NCI-H1105 (cell line): ENCODE data around the gene MTO1.
"Not testable (repeated sequence)": the region's sequence is repeated elsewhere in the genome, so short reads cannot be mapped to it uniquely, and the experiment has no call there.

ENCODE experiments used
- DNase-seq: peaks from one replicate; lab custom pipeline; 2025; lab: John Stamatoyannopoulos, UW

The MTO1 gene

DNA sequence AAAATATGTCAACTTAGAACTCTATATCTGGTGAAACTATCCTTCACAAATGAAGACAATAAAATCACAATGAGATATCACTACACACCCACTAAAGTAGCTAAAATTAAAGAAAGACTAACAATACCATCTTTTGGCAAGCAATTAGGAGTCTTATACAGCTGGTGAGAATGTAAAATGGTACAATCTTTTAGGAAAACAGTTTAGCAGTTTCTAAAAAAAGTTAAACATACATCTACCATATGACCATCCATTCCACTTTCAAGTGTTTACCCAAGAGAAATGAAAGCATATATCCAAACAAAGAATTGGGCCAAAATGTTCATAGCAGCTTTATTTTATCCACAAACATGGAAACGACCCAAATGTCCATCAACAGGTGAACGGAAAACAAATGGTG is 73.1 kb downstream of the MTO1 start:
- DNase-seq: no peak

- no peak for DNase-seq
Measured at GRCh38 chr6:73537677-73538076, 76.1 kb downstream of the MTO1 start.

DNA sequence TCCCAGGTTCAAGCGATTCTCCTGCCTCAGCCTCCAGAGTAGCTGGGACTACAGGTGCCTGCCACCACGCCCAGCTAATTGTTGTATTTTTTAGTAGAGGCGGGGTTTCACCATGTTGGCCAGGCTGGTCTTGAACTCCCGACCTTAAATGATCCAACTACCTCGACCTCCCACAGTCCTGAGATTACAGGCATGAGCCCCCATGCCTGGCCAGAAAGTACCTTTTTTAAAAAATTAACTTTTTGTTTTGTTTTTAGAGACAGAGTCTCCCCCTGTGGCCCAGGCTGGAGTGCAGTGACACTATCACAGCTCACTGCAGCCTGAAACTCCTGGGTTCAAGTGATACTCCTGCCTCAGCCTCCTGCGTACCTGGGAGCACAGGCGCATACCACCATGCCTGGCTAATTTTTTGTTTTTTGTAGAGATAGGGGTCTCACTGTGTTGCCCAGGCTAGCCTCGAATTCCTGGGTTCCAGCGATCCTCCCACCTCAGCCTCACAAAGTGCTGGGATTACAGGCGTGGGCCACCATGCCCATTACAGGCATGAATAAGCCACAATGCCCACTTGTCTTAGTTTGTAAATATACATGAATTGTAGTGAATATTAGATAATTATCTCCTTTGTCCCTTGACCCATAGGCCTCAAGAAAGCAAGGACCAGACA is 76.7 kb downstream of the MTO1 start:
- DNase-seq: no peak

DNA sequence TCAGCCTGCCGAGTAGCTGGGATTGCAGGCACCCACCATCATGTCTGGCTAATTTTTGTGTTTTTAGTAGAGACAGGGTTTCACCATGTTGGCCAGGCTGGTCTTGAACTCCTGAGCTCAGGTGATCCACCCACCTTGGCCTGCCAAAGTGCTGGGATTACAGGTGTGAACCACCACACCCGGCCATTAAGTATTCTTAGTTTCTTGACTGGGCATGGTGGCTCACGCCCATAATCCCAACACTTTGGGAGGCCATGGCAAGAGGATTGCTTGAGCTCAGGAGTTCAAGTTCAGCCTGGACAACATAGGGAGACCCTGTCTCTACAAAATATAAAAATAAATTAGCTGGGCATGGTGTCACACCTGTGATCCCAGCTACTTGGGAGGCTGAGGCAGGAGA is 80.9 kb downstream of the MTO1 start:
- DNase-seq: not testable (repeated sequence)

DNA sequence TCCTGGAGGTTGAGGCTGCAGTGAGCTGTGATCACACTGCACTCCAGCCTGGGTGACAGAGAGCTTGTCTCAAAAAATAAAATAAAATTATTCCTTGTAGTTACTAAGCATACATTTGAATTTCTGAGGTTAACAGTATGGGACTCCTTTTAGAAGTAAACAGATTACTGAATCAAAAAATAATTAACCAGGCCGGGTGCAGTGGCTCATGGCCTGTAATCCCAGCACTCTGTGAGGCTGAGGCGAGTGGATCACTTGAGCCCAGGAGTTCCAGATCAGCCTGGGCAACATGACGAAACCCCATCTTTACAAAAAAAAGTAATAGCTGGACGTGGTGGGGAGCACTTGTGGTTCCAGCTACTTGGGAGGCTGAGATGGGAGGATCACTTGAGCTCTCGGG is 81.4 kb downstream of the MTO1 start:
- no peak for DNase-seq

GRCh38 chr6:73547036-73547435 is 85.5 kb downstream of the MTO1 start:
- no peak for DNase-seq

GRCh38 chr6:73548458-73549446 is 87.2 kb downstream of the MTO1 start:
- DNase-seq: no peak

GRCh38 chr6:73551115-73551514 is 89.6 kb downstream of the MTO1 start:
- DNase-seq: not testable (repeated sequence)

DNA sequence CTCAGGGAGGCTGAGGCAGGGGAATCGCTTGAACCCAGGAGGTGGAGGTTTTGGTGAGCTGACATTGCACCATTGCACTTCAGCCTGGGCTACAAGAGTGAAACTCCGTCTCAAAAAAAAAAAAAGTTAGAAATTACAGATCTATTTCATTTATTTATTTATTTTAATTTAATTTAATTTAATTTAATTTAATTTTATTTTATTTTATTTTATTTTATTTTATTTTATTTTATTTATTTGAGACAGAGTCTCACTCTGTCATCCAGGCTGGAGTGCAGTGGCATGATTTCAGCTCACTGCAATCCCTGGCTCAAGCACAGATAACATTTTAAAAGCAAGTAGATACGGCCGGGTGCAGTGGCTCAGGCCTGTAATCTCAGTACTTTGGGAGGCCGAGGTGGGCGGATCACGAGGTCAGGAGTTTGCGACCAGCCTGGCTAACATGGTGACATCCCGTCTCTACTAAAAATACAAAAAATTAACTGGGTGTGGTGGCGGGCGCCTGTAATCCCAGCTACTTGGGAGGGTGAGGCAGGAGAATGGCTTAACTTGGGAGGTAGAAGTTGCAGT is 93.9 kb downstream of the MTO1 start:
- DNase-seq: not testable (repeated sequence)

DNA sequence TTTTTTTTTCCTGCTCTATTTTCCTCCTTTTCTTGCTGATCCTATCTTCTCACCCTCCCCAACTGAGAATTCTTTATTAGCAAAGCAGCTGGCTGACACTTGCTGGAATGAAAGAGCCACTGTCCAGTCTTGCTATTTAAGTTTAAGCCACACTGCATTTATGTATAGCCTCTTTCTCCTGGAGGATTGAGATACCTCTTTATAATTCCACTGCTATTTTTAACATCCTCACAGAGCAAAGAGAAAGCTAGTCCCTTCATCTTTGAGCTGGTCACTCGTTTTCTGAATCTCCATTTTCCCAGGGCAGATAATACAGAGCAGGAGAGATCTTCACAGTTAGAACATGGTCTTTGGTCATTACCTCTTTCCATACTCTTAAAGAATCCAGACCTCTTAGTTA is 95.3 kb downstream of the MTO1 start:
- DNase-seq: no peak
